GM18870 (cell line): ENCODE measurements around the gene BEAN1.
A peak's percentile ranks its signal among the peaks of the same experiment; 100 is the strongest.

Source experiments
- ATAC-seq: cut with Tn5 transposase; IDR thresholded peaks from one replicate; pipeline ENCODE4 v1.9.1; 2021; ENCODE audit warnings: moderate library complexity; ENCODE audit not compliant: unreplicated experiment

The BEAN1 gene

GRCh38 chr16:66519482-66520373 lies 92.6 kb downstream of the BEAN1 start:
- no peak for ATAC-seq

DNA sequence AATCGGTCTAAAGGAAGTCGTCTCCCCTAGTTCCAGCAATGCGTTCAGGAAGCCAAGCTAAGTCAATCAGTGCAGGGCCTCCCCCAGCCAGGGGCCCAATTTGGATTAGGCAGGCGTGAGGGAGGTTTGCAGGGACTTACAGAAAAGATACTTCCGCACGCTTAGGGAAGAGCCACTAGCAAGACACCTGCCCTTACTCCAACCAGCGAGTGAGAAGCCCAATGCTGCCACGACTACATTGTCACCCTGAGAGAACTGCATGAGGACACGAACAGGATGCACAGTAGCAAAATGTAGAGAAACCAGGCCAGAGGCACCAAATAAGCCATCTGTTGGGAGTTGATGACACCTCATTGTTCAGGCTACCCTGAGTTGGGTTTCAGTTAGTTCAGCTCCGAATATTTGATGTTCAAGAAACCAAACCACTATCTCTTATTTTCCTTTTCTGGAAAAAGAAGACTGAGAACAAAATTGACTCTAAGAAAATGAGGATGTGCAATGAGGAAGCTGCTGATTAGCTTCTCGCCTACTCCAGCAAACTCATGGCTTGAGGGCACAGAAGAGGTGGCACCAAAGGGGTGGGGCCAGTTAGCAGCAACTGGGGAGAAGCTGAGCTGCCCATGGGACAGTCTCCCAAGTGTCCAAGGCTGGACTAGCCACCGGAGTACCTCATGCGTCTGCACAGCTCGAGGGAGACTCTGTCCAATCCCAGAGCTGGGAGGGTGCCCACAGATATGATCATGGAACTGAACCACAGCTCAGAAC lies 93.5 kb downstream of the BEAN1 start:
- no peak for ATAC-seq

DNA sequence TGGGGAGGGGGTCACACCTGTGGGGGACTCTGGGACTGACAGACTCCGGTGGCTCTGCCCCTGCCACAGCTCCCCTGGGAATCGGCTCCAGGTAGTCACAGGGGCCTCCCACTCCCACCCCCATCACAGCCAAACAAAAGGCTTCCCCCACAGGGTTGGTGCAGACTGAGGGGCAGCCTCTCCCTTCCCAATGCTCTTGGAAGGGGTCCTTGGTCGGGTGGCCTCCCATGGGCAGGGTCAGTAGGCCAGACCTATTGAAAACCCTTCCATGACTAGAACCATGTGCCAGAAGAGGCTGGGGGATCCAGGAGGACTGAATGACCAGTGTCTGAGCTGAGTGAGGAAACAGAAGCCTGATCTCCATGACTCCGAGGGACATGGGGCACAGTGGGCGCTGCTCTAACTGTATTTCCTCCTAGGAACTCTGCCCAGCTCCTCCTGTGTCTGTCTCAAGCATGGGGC lies 94.2 kb downstream of the BEAN1 start:
- ATAC-seq = no peak

- ATAC-seq = peak; percentile 43
Observed at GRCh38 chr16:66521951-66522771, 95.1 kb downstream of the BEAN1 start.

DNA sequence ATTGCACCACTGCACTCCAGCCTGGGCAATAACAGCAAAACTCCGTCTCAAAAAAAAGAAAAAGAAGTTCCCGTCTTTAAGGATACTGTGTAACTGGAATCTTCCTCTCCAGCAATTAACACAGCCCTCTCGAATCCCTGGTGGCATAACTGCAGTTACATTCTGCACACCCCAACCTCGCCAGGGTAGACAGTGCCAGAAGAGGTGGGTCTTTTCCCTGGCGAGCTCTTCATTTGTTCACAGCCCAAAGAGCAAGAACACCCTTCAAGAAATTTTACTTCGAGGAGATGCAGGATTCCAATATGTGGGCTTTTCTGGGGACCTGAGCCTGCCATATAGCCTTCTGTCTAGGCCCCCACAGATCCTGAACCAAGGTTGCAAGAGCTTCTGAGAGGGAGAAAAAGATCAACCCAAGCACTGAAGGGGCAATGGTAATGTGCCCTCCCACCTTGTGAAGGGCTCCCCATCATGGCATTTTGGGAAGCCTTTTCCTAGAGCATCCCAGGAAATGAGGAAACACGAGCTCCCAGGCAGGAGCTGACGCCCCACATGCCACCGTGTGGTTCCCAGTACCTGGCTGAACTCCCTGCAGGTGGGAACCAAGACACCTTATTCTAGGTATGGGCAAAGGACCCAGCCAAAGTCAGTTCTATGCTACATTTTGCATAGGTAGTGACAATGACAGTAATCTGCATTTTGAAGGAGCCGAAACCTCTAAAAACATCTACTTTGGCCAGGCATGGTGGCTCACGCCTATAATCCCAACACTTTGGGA lies 95.9 kb downstream of the BEAN1 start:
- no peak for ATAC-seq

DNA sequence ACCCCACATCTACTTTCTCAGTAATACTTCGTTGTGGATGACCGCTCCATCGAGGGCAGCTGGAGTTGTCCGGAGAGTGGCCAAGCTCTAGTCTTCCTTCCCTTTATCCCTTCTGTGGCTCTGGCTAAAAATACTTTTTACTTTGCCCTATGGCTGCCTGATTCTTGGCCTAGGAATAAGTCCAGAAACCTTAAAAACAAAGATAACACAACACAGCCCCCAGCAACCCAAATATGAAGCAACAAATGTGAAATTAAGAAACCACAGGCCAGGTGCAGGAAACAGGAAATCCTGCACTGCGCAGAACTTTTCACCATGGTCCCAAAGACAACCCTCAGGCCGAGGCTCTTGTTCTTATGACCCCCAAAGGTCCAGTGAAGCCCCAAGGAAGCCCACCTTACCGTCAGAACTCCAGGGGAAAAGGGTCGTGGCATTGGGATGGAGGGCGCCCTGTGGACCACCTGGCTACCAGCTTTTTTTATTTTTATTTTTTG lies 96.8 kb downstream of the BEAN1 start:
- ATAC-seq = peak; percentile 47

DNA sequence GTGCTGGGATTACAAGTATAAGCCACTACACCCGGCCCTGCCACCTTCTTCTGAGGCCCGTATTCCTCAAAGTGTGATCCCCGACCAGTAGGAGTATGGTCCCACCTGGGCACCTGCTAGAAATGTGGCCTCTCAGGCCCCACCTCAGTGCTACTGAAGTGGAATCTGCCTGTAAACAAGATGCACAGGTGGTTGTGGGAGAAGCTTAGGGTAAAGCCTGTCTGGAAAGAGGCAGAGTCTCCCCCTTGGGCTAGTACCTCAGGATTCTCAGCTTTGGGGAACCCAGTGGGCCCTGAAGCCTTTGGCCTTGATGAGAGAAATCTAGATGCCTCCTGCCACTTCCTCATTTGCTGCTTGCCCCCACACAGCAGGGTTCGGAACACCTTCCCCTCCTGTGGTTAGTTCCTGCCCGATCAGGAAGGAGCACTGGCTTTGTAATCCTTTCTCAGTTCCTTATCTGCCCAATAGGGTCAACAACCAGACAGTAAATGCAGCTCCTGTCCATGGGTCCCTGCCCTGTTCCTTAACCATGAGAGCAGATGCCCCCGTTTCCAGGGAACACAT lies 97.6 kb downstream of the BEAN1 start:
- peak; percentile 61 for ATAC-seq

DNA sequence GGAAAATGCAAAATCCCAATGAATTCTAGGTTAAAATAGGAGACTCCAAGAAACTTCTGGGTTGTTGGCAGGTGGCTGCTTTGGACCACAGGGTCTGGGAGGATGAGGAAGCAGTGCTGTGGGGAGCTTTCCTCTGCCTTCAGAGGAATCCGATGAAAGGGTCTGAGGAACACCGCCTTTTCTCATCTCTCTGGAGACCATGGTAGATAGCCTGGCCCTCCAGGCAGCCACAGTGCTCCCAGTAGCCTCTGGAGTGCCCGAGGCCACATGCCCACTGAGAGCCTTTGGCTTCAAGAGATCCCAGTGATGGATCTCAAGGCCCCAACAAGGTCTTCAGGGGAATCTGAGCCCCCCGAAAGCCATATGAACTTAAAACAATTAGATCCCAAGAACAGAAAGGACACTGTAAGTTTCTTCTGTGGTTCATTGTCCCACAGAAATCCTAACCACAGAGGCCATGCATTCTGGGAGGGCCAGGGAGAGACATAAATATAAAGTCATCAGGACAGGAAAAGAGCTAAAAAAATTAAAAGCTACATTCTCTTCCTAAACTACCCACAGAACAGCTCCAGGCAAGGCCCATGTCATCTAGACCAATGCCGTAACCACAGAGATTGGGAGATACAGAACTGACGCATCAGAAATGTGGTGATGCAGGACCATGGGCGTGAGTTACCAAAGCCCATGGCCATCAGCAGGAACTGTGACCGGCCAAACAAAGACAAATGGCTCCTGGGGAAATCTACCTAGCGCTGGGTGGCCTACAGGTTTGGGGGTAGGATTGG lies 98.5 kb downstream of the BEAN1 start:
- no peak for ATAC-seq

GRCh38 chr16:66528294-66528693 lies 101.2 kb downstream of the BEAN1 start:
- no peak for ATAC-seq

DNA sequence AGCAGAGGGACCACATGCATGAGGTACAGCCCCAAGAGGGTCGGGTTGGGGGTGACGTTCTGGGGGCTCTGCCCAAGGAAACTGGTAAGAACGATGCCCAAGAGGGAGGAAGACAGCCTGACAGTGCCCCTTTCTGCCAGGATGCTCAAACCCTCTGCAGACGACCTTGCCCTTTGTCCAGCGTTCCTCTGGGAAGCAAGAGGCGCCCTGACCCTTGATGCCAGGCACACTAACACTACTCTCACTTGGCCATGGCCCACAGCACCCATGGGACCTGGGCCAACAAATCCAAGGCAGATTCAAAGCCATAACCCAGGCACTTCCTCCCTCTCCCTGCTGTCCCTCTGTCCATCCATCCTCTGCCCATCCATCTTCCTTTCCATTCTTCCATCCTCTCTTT lies 102.4 kb downstream of the BEAN1 start:
- ATAC-seq = no peak
